SK-N-SH treated with all-trans-retinoic acid at 6 μM for 48 hours (cell line): ENCODE data around the gene VPS26B.
"Not testable (repeated sequence)": the region's sequence is repeated elsewhere in the genome, so short reads cannot be mapped to it uniquely, and the experiment has no call there.

Source experiments
- ATAC-seq: fragments of 200-7000 bp; cut with Tn5 transposase; 3 replicates; pipeline ENCODE4 v1.9.1; 2020; ENCODE audit warnings: mild to moderate bottlenecking, moderate library complexity
- ARNTL ChIP-seq: fragments of 450-650 bp; formaldehyde crosslinking; IDR thresholded peaks from 2 replicates; pipeline ENCODE4 v1.5.0; 2020; ENCODE audit warnings: low read depth, mild to moderate bottlenecking, moderate library complexity, borderline replicate concordance
- BACH2 ChIP-seq: fragments of 250-450 bp; sonication (Bioruptor Pico); IDR thresholded peaks from 2 replicates; pipeline ENCODE4 v1.9.0; 2021; ENCODE audit warnings: mild to moderate bottlenecking, borderline replicate concordance
- CSRNP3 ChIP-seq: fragments of 250-450 bp; sonication (Bioruptor Pico); IDR thresholded peaks from 2 replicates; pipeline ENCODE4 v1.5.1; 2021; ENCODE audit warnings: mild to moderate bottlenecking, moderate library complexity
- GLIS3 ChIP-seq: fragments of 250-450 bp; sonication (Bioruptor Pico); IDR thresholded peaks from 2 replicates; pipeline ENCODE4 v1.5.0; 2020; ENCODE audit warnings: mild to moderate bottlenecking, moderate library complexity
- ISL1 ChIP-seq: fragments of 250-450 bp; sonication (Bioruptor Pico); IDR thresholded peaks from 2 replicates; pipeline ENCODE4 v2.1.2; 2022; ENCODE audit warnings: mild to moderate bottlenecking, moderate library complexity
- OSR1 ChIP-seq: fragments of 250-450 bp; sonication (Bioruptor Pico); IDR thresholded peaks from 2 replicates; pipeline ENCODE4 v1.8.0; 2022; ENCODE audit warnings: moderate library complexity, mild to moderate bottlenecking, inconsistent platforms
- PATZ1 ChIP-seq: fragments of 250-450 bp; sonication (Bioruptor Pico); IDR thresholded peaks from 2 replicates; pipeline ENCODE4 v1.8.0; 2020; ENCODE audit warnings: mild to moderate bottlenecking, moderate library complexity, borderline replicate concordance
- RARB ChIP-seq: fragments of 250-450 bp; sonication (Bioruptor Pico); IDR thresholded peaks from 2 replicates; pipeline ENCODE4 v1.8.0; 2021; ENCODE audit warnings: mild to moderate bottlenecking, moderate library complexity
- SNAI2 ChIP-seq: fragments of 250-450 bp; sonication (Bioruptor Pico); IDR thresholded peaks from 2 replicates; pipeline ENCODE4 v1.5.0; 2020; ENCODE audit warnings: mild to moderate bottlenecking, moderate library complexity
- TCF4 ChIP-seq: fragments of 250-450 bp; sonication (Bioruptor Pico); IDR thresholded peaks from 2 replicates; pipeline ENCODE4 v1.8.0; 2021; ENCODE audit warnings: mild to moderate bottlenecking, moderate library complexity, borderline replicate concordance
- TOX ChIP-seq: fragments of 250-450 bp; sonication (Bioruptor Pico); IDR thresholded peaks from 2 replicates; pipeline ENCODE4 v1.8.0; 2021; ENCODE audit warnings: mild to moderate bottlenecking, moderate library complexity, borderline replicate concordance
- TSHZ2 ChIP-seq: fragments of 250-450 bp; sonication (Bioruptor Pico); IDR thresholded peaks from 2 replicates; pipeline ENCODE4 v1.5.0; 2020; ENCODE audit warnings: mild to moderate bottlenecking, moderate library complexity
- ZC3H10 ChIP-seq: fragments of 250-450 bp; sonication (Bioruptor Pico); IDR thresholded peaks from 2 replicates; pipeline ENCODE4 v1.5.1; 2021; ENCODE audit warnings: mild to moderate bottlenecking, moderate library complexity
- ZFP3 ChIP-seq: fragments of 250-450 bp; sonication (Bioruptor Pico); IDR thresholded peaks from 2 replicates; pipeline ENCODE4 v1.5.0; 2020; ENCODE audit warnings: mild to moderate bottlenecking, moderate library complexity
- ZNF565 ChIP-seq: fragments of 450-650 bp; formaldehyde crosslinking; conservative IDR thresholded peaks from 2 replicates; pipeline ENCODE4 v1.5.0; 2020; ENCODE audit warnings: low read depth, mild to moderate bottlenecking, moderate library complexity
- ZNF70 ChIP-seq: fragments of 450-650 bp; formaldehyde crosslinking; IDR thresholded peaks from 2 replicates; pipeline ENCODE4 v1.5.0; 2020; ENCODE audit warnings: mild to moderate bottlenecking, moderate library complexity
- ZNF8 ChIP-seq: fragments of 450-650 bp; formaldehyde crosslinking; IDR thresholded peaks from 2 replicates; pipeline ENCODE4 v1.5.0; 2020; ENCODE audit warnings: mild to moderate bottlenecking, moderate library complexity

The VPS26B gene

GRCh38 chr11:134276396-134277182 is 52.1 kb downstream of the VPS26B start:
- TF ChIP-seq RARB (CRISPR knock-in tag) (no peak), SNAI2 (CRISPR knock-in tag) (no peak), TCF4 (CRISPR knock-in tag) (no peak), ZNF70 (CRISPR knock-in tag) (no peak)
- ATAC-seq = peak; percentile 36

- no peak for ATAC-seq
- no peak for TF ChIP-seq ARNTL (CRISPR knock-in tag)
Observed at GRCh38 chr11:134277183-134278001, 52.9 kb downstream of the VPS26B start.

GRCh38 chr11:134278356-134278755 is 53.9 kb downstream of the VPS26B start:
- TF ChIP-seq PATZ1 (CRISPR knock-in tag) = no peak
- no peak for TF ChIP-seq ISL1
- TF ChIP-seq GLIS3 = no peak
- no peak for TF ChIP-seq OSR1 (CRISPR knock-in tag)
- TF ChIP-seq ZNF70 (CRISPR knock-in tag) = no peak
- no peak for ATAC-seq

- not testable (repeated sequence) for ATAC-seq
Observed at GRCh38 chr11:134281635-134282034, 57.2 kb downstream of the VPS26B start.

GRCh38 chr11:134282121-134283045 is 57.9 kb downstream of the VPS26B start:
- TF ChIP-seq RARB (CRISPR knock-in tag) = no peak
- TF ChIP-seq PATZ1 (CRISPR knock-in tag) = no peak
- TF ChIP-seq TOX (CRISPR knock-in tag) = no peak
- no peak for TF ChIP-seq CSRNP3
- TF ChIP-seq BACH2 (CRISPR knock-in tag) = no peak
- TF ChIP-seq ZFP3 (CRISPR knock-in tag) = no peak
- TF ChIP-seq ZNF8 = no peak
- no peak for TF ChIP-seq ISL1
- TF ChIP-seq SNAI2 (CRISPR knock-in tag) = no peak
- no peak for ATAC-seq

GRCh38 chr11:134283461-134284230 is 59.2 kb downstream of the VPS26B start:
- no peak for TF ChIP-seq BACH2 (CRISPR knock-in tag)
- no peak for TF ChIP-seq TSHZ2
- no peak for TF ChIP-seq ZC3H10 (CRISPR knock-in tag)
- TF ChIP-seq ZFP3 (CRISPR knock-in tag) = no peak
- no peak for TF ChIP-seq ZNF565 (CRISPR knock-in tag)
- no peak for ATAC-seq

- not testable (repeated sequence) for ATAC-seq
Observed at GRCh38 chr11:134284349-134284748, 59.9 kb downstream of the VPS26B start.
